SK-N-SH treated with all-trans-retinoic acid at 6 μM for 48 hours (cell line): ENCODE results near the gene CFAP74.

ENCODE experiments used
- ATAC-seq: fragments of 200-7000 bp; cut with Tn5 transposase; 3 replicates; pipeline ENCODE4 v1.9.1; 2020; ENCODE audit warnings: mild to moderate bottlenecking, moderate library complexity
- ARNTL ChIP-seq: fragments of 450-650 bp; formaldehyde crosslinking; IDR thresholded peaks from 2 replicates; pipeline ENCODE4 v1.5.0; 2020; ENCODE audit warnings: low read depth, mild to moderate bottlenecking, moderate library complexity, borderline replicate concordance
- CREB5 ChIP-seq: fragments of 250-450 bp; sonication (Bioruptor Pico); IDR thresholded peaks from 2 replicates; pipeline ENCODE4 v1.5.1; 2020; ENCODE audit warnings: low read depth, mild to moderate bottlenecking, moderate library complexity
- CSDC2 ChIP-seq: fragments of 250-450 bp; sonication (Bioruptor Pico); IDR thresholded peaks from 2 replicates; pipeline ENCODE4 v1.5.0; 2020; ENCODE audit warnings: mild to moderate bottlenecking, moderate library complexity
- CSRNP3 ChIP-seq: fragments of 250-450 bp; sonication (Bioruptor Pico); IDR thresholded peaks from 2 replicates; pipeline ENCODE4 v1.5.1; 2021; ENCODE audit warnings: mild to moderate bottlenecking, moderate library complexity
- ESRRG ChIP-seq: fragments of 250-450 bp; sonication (Bioruptor Pico); IDR thresholded peaks from 2 replicates; pipeline ENCODE4 v1.6.1; 2021; ENCODE audit warnings: mild to moderate bottlenecking
- ISL1 ChIP-seq: fragments of 250-450 bp; sonication (Bioruptor Pico); IDR thresholded peaks from 2 replicates; pipeline ENCODE4 v2.1.2; 2022; ENCODE audit warnings: mild to moderate bottlenecking, moderate library complexity
- OSR1 ChIP-seq: fragments of 250-450 bp; sonication (Bioruptor Pico); IDR thresholded peaks from 2 replicates; pipeline ENCODE4 v1.8.0; 2022; ENCODE audit warnings: moderate library complexity, mild to moderate bottlenecking, inconsistent platforms
- POU6F1 ChIP-seq: fragments of 250-450 bp; sonication (Bioruptor Pico); IDR thresholded peaks from 2 replicates; pipeline ENCODE4 v1.8.0; 2021; ENCODE audit warnings: low read depth, mild to moderate bottlenecking, moderate library complexity, borderline replicate concordance
- PPARA ChIP-seq: fragments of 250-450 bp; sonication (Bioruptor Pico); IDR thresholded peaks from 2 replicates; pipeline ENCODE4 v1.5.0; 2020; ENCODE audit warnings: mild to moderate bottlenecking, borderline replicate concordance
- TOX ChIP-seq: fragments of 250-450 bp; sonication (Bioruptor Pico); IDR thresholded peaks from 2 replicates; pipeline ENCODE4 v1.8.0; 2021; ENCODE audit warnings: mild to moderate bottlenecking, moderate library complexity, borderline replicate concordance
- ZC3H10 ChIP-seq: fragments of 250-450 bp; sonication (Bioruptor Pico); IDR thresholded peaks from 2 replicates; pipeline ENCODE4 v1.5.1; 2021; ENCODE audit warnings: mild to moderate bottlenecking, moderate library complexity
- ZFP3 ChIP-seq: fragments of 250-450 bp; sonication (Bioruptor Pico); IDR thresholded peaks from 2 replicates; pipeline ENCODE4 v1.5.0; 2020; ENCODE audit warnings: mild to moderate bottlenecking, moderate library complexity
- ZFP30 ChIP-seq: fragments of 450-650 bp; formaldehyde crosslinking; IDR thresholded peaks from 2 replicates; pipeline ENCODE4 v1.5.0; 2022; ENCODE audit warnings: mild to moderate bottlenecking, moderate library complexity
- ZNF565 ChIP-seq: fragments of 450-650 bp; formaldehyde crosslinking; conservative IDR thresholded peaks from 2 replicates; pipeline ENCODE4 v1.5.0; 2020; ENCODE audit warnings: low read depth, mild to moderate bottlenecking, moderate library complexity
- ZNF70 ChIP-seq: fragments of 450-650 bp; formaldehyde crosslinking; IDR thresholded peaks from 2 replicates; pipeline ENCODE4 v1.5.0; 2020; ENCODE audit warnings: mild to moderate bottlenecking, moderate library complexity
- ZNF8 ChIP-seq: fragments of 450-650 bp; formaldehyde crosslinking; IDR thresholded peaks from 2 replicates; pipeline ENCODE4 v1.5.0; 2020; ENCODE audit warnings: mild to moderate bottlenecking, moderate library complexity
- TF ChIP-seq, protein P1 (sequence below): fragments of 250-450 bp; sonication (Bioruptor Pico); IDR thresholded peaks from 2 replicates; pipeline ENCODE4 v1.8.0; 2020; ENCODE audit warnings: mild to moderate bottlenecking, moderate library complexity, borderline replicate concordance
- TF ChIP-seq, protein P2 (sequence below): fragments of 250-450 bp; sonication (Bioruptor Pico); IDR thresholded peaks from 2 replicates; pipeline ENCODE4 v1.5.0; 2020; ENCODE audit warnings: mild to moderate bottlenecking, moderate library complexity

The CFAP74 gene

DNA sequence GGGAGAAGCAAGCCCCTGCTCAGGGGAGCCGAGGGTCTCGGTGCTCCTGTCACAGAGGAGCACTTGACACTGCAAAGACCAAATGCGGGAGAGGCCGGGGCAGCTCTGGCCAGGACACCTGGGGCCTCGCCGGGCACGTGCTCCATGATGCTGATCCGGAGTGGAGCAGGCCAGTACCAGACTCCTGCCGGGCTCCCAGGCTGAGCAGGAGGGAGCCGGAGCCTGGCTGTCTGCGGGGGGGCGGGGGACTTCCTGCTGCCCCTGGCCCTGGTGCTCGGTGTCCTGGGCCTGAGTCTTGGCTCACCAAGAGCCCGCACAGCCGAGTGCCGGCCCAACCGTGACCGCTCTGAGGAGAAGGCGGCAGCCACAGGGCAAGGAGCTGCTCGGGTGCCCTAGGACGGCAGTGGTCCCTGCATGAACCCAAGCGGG is 46.0 kb downstream of the CFAP74 start:
- ATAC-seq, result no peak
- no peak for TF ChIP-seq POU6F1 (CRISPR knock-in tag)

DNA sequence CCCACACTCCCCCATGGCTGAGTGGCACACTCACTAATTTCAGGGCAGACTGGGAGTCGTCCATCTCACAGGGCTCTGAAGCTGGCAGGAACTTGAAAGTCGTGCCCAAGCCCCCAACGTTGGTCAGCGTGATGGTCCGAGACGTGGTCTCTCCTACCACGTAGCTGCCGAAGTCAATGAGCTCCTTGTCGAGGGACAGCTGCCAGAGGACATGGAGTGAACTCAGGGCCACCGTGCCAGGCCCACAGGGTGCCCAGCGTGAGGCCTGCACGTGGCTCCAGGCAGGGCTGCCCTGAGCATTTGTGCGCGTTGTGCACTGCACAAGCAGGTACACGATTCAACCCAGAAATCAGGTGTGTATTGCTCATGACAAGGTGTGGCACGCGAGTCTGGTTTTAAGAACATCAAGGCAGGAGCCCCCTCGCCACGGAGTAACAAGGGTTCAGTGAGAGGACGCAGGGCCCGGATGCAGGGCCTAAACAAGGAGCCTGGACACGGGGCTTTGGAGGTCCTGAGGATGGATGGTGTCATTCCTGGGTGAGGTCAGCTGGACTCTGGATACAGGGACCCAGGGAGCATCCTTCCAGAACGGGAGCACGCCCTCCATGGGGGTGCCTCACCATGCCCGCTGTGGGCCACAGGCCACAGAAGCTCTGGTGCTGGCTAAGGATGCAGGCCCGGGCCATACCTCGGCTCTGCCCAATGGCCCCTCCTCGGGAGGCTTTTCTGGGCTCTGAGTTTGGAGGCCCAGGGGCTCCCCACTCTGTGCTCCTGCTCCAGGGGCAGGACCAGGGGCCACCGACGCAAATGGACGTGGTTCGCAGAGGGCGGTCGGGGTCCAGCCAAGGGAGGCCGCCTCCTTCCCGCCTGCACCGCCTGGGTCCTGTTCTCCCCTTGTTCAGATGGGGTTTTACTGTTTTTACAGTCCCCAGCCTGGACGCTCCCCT is 46.7 kb downstream of the CFAP74 start:
- no peak for ATAC-seq

More for the DNA sequence above, 46.7 kb downstream of the CFAP74 start:
- TF ChIP-seq CSRNP3 (CRISPR knock-in tag) (no peak), TOX (no peak), PPARA (CRISPR knock-in tag) (no peak), OSR1 (CRISPR knock-in tag) (no peak), ZC3H10 (no peak), ZNF8 (CRISPR knock-in tag) (no peak), ISL1 (no peak), ZNF70 (no peak), ZFP30 (CRISPR knock-in tag) (no peak), ZNF565 (no peak), CSDC2 (CRISPR knock-in tag) (no peak), ESRRG (CRISPR knock-in tag) (no peak), ZFP3 (CRISPR knock-in tag) (no peak), CREB5 (no peak), POU6F1 (CRISPR knock-in tag) (no peak), ARNTL (CRISPR knock-in tag) (no peak)
- TF ChIP-seq, protein P1, sequence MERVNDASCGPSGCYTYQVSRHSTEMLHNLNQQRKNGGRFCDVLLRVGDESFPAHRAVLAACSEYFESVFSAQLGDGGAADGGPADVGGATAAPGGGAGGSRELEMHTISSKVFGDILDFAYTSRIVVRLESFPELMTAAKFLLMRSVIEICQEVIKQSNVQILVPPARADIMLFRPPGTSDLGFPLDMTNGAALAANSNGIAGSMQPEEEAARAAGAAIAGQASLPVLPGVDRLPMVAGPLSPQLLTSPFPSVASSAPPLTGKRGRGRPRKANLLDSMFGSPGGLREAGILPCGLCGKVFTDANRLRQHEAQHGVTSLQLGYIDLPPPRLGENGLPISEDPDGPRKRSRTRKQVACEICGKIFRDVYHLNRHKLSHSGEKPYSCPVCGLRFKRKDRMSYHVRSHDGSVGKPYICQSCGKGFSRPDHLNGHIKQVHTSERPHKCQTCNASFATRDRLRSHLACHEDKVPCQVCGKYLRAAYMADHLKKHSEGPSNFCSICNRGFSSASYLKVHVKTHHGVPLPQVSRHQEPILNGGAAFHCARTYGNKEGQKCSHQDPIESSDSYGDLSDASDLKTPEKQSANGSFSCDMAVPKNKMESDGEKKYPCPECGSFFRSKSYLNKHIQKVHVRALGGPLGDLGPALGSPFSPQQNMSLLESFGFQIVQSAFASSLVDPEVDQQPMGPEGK (CRISPR knock-in tag), result no peak
- TF ChIP-seq, protein P2, sequence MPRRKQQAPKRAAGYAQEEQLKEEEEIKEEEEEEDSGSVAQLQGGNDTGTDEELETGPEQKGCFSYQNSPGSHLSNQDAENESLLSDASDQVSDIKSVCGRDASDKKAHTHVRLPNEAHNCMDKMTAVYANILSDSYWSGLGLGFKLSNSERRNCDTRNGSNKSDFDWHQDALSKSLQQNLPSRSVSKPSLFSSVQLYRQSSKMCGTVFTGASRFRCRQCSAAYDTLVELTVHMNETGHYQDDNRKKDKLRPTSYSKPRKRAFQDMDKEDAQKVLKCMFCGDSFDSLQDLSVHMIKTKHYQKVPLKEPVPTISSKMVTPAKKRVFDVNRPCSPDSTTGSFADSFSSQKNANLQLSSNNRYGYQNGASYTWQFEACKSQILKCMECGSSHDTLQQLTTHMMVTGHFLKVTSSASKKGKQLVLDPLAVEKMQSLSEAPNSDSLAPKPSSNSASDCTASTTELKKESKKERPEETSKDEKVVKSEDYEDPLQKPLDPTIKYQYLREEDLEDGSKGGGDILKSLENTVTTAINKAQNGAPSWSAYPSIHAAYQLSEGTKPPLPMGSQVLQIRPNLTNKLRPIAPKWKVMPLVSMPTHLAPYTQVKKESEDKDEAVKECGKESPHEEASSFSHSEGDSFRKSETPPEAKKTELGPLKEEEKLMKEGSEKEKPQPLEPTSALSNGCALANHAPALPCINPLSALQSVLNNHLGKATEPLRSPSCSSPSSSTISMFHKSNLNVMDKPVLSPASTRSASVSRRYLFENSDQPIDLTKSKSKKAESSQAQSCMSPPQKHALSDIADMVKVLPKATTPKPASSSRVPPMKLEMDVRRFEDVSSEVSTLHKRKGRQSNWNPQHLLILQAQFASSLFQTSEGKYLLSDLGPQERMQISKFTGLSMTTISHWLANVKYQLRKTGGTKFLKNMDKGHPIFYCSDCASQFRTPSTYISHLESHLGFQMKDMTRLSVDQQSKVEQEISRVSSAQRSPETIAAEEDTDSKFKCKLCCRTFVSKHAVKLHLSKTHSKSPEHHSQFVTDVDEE (CRISPR knock-in tag), result no peak
- TF ChIP-seq, all 23 proteins: peak for 0
